Measurements from ENCODE around the gene AGTRAP.

- TF ChIP-seq CTCF (IDR thresholded peaks at IDR 0.05) (no peak), POLR2A (IDR thresholded peaks at IDR 0.05) (no peak)
These were observed 42.0 kb upstream of the AGTRAP start for GRCh38 chr1:11693917-11694316.
